Activated T-cell treated with anti-CD3 and anti-CD28 coated beads for 4 hours (primary cell): ENCODE measurements around the gene GRIP1.

Experiments used
- DNase-seq: peaks from one replicate; pipeline ENCODE4 v3.0.0-alpha.2; 2020

Gene GRIP1

GRCh38 chr12:66638666-66639065 lies 40.2 kb downstream of the GRIP1 start:
- DNase-seq = no peak

GRCh38 chr12:66637699-66638301 lies 41.1 kb downstream of the GRIP1 start:
- DNase-seq = no peak

DNA sequence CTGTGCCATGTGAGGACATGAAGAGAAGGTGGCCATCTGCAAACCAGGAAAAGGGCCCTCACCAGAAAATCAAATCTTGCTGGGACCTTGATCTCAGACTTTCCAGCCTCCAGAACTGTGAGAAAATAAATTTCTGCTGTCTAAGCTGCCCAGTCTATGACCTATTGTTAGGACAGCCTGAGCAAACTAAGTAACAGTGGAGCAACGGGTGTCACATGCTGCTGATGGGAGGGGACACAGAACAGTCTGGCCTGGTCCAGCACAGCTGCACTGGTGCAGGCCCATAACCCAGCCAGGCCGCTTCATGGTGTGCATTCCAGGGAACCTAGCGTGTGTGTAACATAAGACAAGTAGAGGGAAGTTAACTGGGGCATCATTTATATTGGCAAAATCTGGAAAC lies 42.1 kb downstream of the GRIP1 start:
- DNase-seq = no peak

- DNase-seq = no peak
Measured at GRCh38 chr12:66633676-66634075, 45.2 kb downstream of the GRIP1 start.

GRCh38 chr12:66629138-66629870 lies 49.6 kb downstream of the GRIP1 start:
- DNase-seq = no peak

GRCh38 chr12:66627988-66628317 lies 50.9 kb downstream of the GRIP1 start:
- no peak for DNase-seq

GRCh38 chr12:66627270-66627987 lies 51.4 kb downstream of the GRIP1 start:
- no peak for DNase-seq

DNA sequence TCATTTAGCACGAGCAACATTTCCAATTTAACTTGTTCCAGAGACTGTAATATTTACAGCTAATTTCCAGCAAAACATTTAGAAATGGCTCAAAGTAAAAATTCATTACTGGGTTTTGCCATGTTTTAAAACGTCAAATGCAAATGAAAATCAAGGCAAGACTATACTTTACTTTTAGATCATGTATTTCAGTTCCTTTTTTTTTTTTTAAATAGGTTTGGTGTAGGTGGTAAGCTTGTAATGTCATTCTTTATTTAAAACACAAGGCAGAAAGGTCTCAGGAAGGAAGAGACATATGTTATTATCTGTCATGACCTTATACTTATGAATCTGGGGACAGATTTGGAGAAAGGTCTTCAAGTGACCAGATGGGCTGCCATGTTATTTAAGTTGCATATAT lies 54.1 kb downstream of the GRIP1 start:
- DNase-seq = no peak

GRCh38 chr12:66623455-66623854 lies 55.4 kb downstream of the GRIP1 start:
- DNase-seq = no peak

GRCh38 chr12:66620688-66621087 lies 58.2 kb downstream of the GRIP1 start:
- no peak for DNase-seq

GRCh38 chr12:66620026-66620425 lies 58.9 kb downstream of the GRIP1 start:
- no peak for DNase-seq

GRCh38 chr12:66617991-66618390 lies 60.9 kb downstream of the GRIP1 start:
- no peak for DNase-seq

DNA sequence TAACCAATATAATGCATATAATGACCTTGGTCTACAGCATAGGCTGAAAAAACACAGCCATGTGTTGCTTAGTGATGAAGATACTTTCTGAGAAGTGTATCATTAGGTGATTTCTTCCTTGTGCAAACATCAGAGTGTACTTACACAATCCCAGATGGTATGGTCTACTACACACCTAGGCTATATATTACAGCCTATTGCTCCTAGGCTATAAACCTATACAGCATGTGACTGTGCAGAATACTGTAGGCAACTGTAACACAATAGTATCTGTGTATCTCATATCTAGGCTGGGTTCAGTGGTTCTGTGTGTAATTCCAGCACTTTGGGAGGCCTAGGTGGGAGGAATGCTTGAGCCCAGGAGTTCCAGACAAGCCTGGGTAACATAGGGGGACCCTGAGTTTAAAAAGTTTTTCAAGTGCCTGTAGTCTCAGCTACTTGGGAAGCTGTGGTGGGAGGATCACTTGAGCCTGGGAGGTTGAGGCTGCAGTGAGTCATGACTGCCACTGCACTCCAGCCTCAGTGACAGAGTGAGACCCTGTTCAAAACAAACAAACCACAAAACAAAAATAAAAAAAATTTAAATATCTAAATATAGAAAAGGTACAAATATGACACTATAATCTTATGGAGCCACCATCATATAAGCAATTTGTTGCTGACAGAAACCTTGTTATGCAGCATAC lies 66.6 kb downstream of the GRIP1 start:
- DNase-seq = no peak

DNA sequence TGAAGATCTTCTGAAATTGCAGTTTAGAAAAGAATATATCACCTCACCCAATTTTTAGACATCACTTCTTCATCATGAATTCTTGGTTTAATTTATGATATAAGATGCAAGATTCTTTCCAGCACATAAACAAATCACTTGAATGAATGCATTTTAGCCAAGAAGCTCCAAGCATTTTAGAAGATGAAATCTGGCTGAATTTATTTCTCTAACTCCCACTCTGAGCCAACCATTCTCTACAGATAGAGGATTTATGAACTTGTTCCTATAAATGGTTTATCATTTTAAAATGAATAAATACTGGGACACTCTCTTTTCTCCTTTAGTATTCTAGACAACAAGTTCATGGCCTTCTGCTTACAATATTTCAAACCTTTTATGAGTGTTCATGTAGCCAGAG lies 71.7 kb downstream of the GRIP1 start:
- no peak for DNase-seq

DNA sequence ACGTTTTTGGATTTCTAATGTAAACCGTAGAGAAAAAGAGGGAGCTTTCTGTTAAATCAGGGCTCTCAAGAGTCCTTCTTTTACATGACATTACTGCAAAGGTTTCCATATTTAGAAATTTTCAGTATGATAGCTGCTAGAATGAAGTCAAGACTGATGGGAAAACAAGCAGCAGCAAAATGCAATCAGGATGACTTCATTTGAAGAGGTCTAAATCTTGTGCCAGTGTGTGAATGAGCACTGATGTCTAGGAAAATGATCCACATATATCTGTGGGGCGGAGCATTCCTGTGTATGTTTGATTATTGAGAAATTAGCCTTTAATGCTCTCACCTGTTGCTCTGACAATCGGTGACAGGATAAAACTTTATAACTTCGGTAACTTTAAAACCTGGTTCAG lies 73.6 kb downstream of the GRIP1 start:
- DNase-seq = no peak

DNA sequence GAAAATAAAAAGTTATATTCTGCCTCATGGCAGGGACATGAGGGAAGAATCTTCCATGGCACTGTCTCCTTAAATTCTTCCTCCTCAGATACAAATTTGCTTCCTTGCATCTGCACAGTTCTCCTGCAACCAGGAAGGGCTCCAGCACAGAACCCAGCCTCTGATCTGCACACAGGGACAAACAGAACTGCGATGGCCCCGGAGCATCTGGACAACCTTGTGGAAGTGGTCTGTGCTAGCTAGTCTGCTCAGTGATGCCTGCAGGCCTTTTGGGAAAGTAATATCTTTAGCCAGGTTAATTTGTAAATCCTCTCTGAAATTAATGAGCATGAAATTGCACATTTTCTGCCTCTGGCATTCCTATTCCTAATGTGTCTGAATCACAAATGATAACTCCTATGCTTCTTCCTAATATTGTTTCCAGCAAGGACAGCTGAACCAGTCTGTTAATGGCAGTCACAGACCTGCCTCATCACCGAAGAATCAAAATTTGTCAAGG lies 74.8 kb downstream of the GRIP1 start:
- DNase-seq = no peak

DNA sequence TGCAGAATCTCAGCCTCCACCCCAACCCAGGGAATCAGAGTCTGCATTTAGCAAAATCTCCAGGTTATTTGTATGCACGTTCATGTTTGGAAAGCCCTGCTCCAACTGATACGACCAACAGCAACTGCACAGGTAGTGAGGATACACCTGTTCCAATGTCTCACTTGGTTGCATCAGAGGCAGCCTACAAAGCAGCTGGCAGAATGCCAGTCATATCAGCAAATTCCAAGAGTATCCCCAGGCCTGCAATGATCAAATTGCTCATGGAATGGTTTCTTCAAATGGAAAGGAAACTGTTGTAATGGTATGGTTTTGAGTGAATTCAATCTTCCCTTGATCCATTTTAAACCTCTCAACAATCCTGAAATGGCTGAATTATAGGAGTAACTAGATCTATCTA lies 75.4 kb downstream of the GRIP1 start:
- no peak for DNase-seq

GRCh38 chr12:66602483-66603143 lies 76.3 kb downstream of the GRIP1 start:
- no peak for DNase-seq

DNA sequence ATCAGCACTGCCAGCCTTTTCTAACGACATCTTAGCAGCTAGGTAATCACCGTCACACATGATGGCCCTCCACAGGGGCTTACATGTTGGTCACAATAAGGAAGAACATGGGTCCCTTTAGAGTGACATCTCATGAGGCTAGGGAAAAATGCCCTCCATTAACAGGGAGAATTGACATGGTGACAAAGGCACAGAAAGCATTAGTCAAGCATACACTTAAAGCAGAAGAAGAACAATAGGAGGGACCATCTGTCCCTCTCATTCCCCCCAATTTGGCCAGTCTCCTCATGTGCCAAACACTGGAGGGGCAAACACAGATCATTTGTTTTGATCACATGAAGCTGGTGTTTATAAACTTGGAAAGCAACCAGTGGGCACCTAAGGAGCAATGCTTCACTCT lies 78.0 kb downstream of the GRIP1 start:
- no peak for DNase-seq

DNA sequence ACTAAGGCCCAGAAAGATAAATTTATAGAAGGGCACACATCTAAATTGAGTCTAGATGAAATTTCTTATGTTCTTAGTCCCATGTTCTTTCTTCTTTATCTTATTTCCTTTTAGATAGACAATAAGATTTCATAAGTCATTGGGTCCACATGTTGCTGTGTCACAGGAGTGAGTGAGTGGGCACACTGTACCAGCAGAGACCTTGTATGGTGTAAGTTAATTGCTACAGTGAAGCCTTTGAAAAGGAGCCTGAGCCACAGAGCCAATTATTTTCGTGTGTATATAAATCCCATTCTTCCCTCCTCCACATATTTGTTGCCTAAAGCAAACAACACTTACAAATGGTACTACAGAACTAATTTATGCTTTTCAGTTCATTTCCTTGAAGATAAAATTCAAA lies 79.1 kb downstream of the GRIP1 start:
- no peak for DNase-seq

- no peak for DNase-seq
Measured at GRCh38 chr12:66598608-66599007, 80.3 kb downstream of the GRIP1 start.

DNA sequence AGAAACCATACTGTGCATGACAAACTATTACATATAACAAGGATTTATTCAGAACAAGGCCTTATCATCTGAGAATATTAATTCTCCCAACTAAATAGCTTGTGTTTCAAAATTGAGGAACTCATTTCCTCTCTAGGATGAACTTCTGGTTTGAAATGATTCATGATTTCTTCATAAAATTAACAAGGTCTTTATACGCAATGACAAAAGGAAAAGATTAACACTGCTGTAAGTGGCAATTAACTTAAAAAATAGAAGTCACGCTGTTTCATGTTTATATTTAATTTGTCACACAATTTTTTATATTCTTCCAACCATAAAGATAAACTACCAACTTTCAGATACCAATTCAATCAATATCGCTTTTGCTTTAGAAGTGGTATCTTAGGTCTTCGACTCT lies 80.8 kb downstream of the GRIP1 start:
- DNase-seq = no peak

- no peak for DNase-seq
Measured at GRCh38 chr12:66596199-66596598, 82.7 kb downstream of the GRIP1 start.
